GM19395 (cell line): ENCODE results near the gene PRPF4.

Source experiments
- ATAC-seq: cut with Tn5 transposase; IDR thresholded peaks from one replicate; pipeline ENCODE4 v1.9.1; 2021; ENCODE audit warnings: mild to moderate bottlenecking, moderate library complexity; ENCODE audit not compliant: unreplicated experiment

PRPF4 gene

DNA sequence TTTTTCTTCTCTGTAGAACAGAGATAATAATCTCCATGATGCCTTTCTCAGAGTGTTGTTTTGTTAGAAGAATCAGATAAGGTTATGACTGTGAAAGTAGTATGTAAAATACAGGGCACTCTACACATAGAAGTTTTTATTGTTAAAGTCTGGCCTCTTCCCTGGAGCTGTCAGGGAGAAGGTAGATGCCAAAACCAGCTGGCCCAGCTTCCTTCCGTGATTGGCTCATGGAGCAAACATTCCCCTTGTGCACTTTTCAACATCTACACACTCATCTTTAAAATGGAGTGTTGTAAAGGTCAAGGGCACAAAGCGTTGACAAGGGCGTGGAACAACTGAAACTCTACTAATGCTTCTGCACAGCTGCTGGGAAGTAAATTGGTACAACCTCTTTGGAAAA is 35.1 kb downstream of the PRPF4 start:
- ATAC-seq, result no peak

GRCh38 chr9:113311961-113312360 is 36.5 kb downstream of the PRPF4 start:
- ATAC-seq, result no peak

DNA sequence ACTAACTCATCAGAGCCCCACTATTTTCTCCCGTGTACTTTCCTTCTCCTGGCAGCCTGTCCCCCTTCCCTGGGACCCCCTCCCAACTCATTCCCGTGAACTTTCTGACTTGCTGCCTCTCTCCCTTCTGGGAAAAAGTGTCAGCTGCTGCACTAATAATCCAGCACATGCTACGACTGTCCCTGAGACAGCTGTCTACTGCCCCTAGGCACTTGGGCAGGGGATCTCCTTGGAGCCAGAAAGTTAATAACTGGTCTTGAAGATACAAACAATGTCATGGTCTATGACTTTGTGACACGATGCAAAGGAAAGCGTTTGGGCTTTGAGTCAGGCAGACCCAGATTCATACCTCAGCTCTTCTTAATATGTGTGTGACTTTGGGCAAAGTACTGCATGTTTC is 37.8 kb downstream of the PRPF4 start:
- no peak for ATAC-seq

DNA sequence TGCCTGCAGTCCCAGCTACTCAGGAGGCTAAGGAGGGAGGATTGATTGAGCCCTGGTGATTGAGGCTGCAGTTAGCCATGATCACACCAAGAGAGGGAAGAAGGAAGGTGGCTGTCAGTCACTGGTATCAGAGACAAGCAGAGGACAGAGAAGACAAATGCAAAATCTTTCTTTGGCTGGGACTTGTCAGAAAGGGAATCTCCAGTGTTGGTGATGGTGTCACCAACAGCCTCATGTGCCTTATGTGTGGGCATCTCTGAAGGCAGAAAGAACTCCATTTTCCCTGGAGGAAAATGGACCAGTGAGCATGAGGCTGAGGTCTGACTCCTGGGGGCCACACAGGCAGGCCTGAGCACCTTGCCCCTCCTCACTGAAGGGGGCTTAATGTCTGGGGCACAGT is 39.8 kb downstream of the PRPF4 start:
- ATAC-seq, result no peak

DNA sequence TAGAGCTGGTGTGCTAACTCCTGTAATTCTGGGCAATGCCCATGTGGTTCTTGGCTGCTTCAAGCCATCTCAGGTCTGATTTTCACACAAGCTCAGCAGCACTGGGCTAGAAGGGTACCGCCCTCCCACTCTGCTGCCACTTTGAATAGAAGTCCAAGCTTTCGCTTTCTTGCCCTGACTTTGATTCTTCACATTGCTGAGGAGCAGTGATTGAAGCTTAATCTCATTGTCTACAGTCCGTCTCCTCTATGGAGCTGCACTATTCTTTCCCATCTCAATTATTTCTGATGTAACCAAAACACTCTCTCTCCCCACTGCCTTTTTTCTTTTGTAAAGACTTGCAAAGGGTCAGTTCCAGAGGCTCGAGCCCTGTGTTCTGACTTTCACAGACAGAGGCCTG is 40.6 kb downstream of the PRPF4 start:
- ATAC-seq, result no peak

DNA sequence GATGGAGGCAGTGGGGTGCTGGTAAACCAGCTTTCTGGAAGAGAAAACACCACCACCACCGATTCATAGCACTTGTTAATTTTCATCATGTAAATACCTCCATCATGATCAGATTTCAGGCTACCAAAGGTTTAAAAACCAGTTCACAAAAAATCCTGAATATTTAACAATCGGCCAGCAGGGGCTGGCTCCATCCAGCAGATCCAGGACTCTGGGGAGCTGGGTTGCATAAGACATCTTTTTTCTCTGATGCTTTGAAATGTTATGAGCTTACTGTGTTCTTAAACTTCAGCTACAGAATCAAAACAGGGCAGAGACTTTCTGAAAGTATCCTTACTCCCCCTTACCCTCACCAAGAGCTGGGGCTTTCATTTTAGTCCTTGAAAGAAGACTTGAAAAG is 42.3 kb downstream of the PRPF4 start:
- ATAC-seq, result no peak

DNA sequence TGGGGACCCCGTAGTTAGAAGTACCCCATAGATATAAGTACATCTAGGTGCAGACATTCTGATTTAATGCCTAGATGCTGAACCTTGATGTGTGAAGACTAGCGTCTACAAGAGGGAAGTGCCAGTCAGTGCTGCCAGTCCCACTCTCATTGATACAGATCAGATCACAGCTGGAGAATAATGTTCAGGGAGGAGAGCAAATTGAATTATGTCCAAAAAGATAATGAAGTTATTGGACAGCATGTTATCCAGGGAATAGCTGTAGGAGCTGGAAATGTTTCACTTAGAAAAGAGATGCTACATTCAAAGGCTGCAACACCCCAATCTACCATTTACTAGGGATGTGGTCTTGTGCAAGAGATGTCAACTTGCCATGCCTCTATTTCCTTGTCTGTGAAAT is 43.6 kb downstream of the PRPF4 start:
- no peak for ATAC-seq

DNA sequence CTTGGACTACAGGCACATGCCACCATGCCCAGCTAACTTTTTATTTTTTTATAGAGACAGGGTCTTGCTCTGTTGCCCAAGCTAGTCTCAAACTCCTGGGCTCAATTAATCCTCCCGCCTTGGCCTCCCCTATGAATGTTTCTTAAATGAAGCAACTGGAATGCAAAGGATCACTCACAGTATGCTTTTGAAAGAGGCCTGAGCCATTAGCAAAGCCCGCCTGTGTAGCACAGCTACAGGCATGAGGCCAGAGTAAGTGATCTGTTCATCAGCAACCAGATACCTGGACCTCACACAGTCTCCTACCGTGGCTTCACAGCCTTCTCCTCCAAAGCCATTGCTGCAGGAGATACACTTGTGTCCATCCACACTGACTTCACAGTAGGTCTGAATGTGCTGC is 44.6 kb downstream of the PRPF4 start:
- ATAC-seq, result no peak

GRCh38 chr9:113322671-113323070 is 47.2 kb downstream of the PRPF4 start:
- no peak for ATAC-seq

- ATAC-seq, result no peak
Measured at GRCh38 chr9:113326230-113326629, 50.8 kb downstream of the PRPF4 start.

- ATAC-seq, result no peak
Measured at GRCh38 chr9:113328045-113328782, 52.8 kb downstream of the PRPF4 start.

DNA sequence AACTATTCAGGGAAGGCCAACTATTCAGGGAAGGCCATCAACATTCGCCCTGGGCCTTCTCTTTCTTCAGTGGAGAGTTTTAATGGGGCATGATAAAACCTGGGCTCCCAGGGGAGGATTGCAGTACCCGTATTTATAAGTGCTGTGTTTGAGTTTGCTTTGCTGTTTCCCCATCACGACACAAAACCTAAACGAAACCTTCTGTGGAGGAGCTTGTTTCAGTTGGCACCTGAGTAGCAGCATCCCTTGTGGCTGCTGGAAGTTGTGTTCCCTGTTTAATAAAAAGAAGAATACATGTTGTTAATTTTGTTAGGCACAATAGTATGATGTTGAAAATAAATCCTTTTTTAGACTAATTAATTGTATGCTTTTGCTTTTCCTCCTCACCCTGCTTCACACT is 56.3 kb downstream of the PRPF4 start:
- no peak for ATAC-seq

- no peak for ATAC-seq
Measured at GRCh38 chr9:113337714-113338113, 62.3 kb downstream of the PRPF4 start.

- peak; percentile 98 for ATAC-seq
Measured at GRCh38 chr9:113340011-113340699, 64.7 kb downstream of the PRPF4 start, which contains the start of gene WDR31. WDR31 (minus strand) TSS chr9:113340275; CDS start chr9:113332022, 8,253 bp downstream.

DNA sequence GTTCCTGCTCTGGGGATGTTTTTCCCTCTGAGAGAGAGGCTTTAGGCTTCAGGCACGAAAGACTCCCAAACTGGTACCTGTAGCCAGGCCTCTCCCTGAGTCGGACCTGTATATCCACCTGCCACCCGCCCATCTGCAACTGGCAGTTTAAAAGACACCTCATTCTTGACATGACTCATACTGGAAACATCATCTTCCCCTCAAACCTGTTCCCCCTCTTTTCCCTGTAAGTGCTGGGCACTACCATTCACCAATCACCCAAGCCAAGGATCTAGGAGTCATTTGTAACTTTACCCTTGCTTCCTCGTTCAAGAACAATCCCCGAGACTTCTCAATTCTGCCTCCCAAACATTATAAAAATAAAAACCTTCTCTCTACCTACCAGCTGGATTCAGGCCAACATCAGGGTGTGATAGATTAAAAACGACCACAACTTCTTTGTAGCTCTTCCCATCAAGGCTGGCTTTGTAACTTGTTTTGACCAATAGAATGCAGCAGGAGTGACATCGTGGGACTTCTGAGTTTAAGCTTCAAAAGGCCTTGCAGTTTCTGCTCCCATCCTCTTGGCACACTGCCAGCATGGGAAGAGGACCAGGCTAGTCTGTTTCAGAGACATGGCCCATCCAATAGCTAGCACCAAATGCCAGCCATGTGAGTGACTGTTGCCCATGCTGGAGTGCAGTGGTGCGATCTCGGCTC is 66.4 kb downstream of the PRPF4 start:
- ATAC-seq, result no peak
